HEK293 (cell line): ENCODE data around the gene GPR148.

Experiments used
- CTCF ChIA-PET: fragments of 350-600 bp; formaldehyde crosslinking; extraction: SDS; loops from one replicate; lab custom pipeline; 2021; ENCODE audit warnings: antibody characterized with exemption; lab: Yijun Ruan, JAX
- POLR2A ChIA-PET: fragments of 300-600 bp; formaldehyde crosslinking; extraction: SDS; loops from one replicate; lab custom pipeline; 2020; ENCODE audit warnings: antibody characterized with exemption, inconsistent platforms; lab: Yijun Ruan, JAX
- H3K27ac ChIP-seq: fragments of 200-500 bp; sonication (Bioruptor generic); 2 replicates; pipeline ENCODE4 v1.5.1; 2014; ENCODE audit warnings: low read depth, low read length, control low read depth, inconsistent platforms; ENCODE audit errors: extremely low read depth
- H3K36me3 ChIP-seq, 2 experiments: fragments of 200-500 bp in 1 of 2; sonication (Bioruptor generic) in 1 of 2; 1 replicate in 1 of 2; 2 replicates in 1 of 2; pipeline ENCODE4 v1.5.1; 2014 to 2017; ENCODE audit warnings: inconsistent platforms in 2 of 2, low read length in 2 of 2; ENCODE audit not compliant: control insufficient read depth in 2 of 2, insufficient read depth in 1 of 2
- H3K4me1 ChIP-seq: fragments of 200-500 bp; sonication (Bioruptor generic); 2 replicates; pipeline ENCODE4 v1.5.1; 2014; ENCODE audit warnings: mild to moderate bottlenecking, low read length, inconsistent platforms; ENCODE audit not compliant: control insufficient read depth, insufficient read depth
- H3K4me3 ChIP-seq: 2 replicates; pipeline ENCODE4 v1.5.1; 2011; ENCODE audit warnings: low read depth, mild to moderate bottlenecking, control low read depth, low read length, moderate library complexity
- H3K9me3 ChIP-seq: fragments of 200-500 bp; sonication (Bioruptor generic); 2 replicates; pipeline ENCODE4 v1.5.1; 2014; ENCODE audit warnings: low read depth, low read length, inconsistent platforms; ENCODE audit not compliant: control insufficient read depth, insufficient read depth
- GLIS2 ChIP-seq: fragments of 450-650 bp; formaldehyde crosslinking; IDR thresholded peaks from 2 replicates; pipeline ENCODE4 v1.5.1; 2016; ENCODE audit warnings: missing biosample characterization, missing genetic modification characterization
- HOXD13 ChIP-seq: sonication (generic); formaldehyde crosslinking; IDR thresholded peaks from 2 replicates; pipeline ENCODE4 v1.8.0; 2022; ENCODE audit warnings: missing genetic modification reagents, borderline replicate concordance
- KLF7 ChIP-seq: fragments of 450-650 bp; formaldehyde crosslinking; IDR thresholded peaks from 2 replicates; pipeline ENCODE4 v1.5.1; 2016; ENCODE audit warnings: missing biosample characterization, missing genetic modification characterization, borderline replicate concordance
- MZF1 ChIP-seq: fragments of 450-650 bp; formaldehyde crosslinking; IDR thresholded peaks from 2 replicates; pipeline ENCODE4 v1.5.1; 2017; ENCODE audit warnings: missing biosample characterization, missing genetic modification characterization, borderline replicate concordance
- SCRT1 ChIP-seq: fragments of 450-650 bp; formaldehyde crosslinking; IDR thresholded peaks from 2 replicates; pipeline ENCODE4 v1.5.1; 2016; ENCODE audit warnings: missing biosample characterization, missing genetic modification characterization, borderline replicate concordance
- ZBTB20 ChIP-seq: fragments of 450-650 bp; formaldehyde crosslinking; IDR thresholded peaks from 2 replicates; pipeline ENCODE4 v1.5.1; 2016; ENCODE audit warnings: missing biosample characterization, missing genetic modification characterization
- ZFHX2 ChIP-seq: fragments of 450-650 bp; formaldehyde crosslinking; conservative IDR thresholded peaks from 2 replicates; pipeline ENCODE4 v1.5.1; 2016; ENCODE audit warnings: missing biosample characterization, missing genetic modification characterization
- ZNF112 ChIP-seq: fragments of 450-650 bp; formaldehyde crosslinking; IDR thresholded peaks from 2 replicates; pipeline ENCODE4 v1.5.0; 2017; ENCODE audit warnings: missing biosample characterization, missing genetic modification characterization
- ZNF146 ChIP-seq: fragments of 450-650 bp; formaldehyde crosslinking; IDR thresholded peaks from 2 replicates; pipeline ENCODE4 v1.5.1; 2016; ENCODE audit warnings: missing biosample characterization, missing genetic modification characterization
- ZNF184 ChIP-seq: fragments of 450-650 bp; IDR thresholded peaks from 2 replicates; pipeline ENCODE4 v1.5.1; 2018; ENCODE audit warnings: missing biosample characterization, mild to moderate bottlenecking, missing genetic modification characterization
- ZNF2 ChIP-seq: fragments of 450-650 bp; formaldehyde crosslinking; IDR thresholded peaks from 2 replicates; pipeline ENCODE4 v1.5.1; 2016; ENCODE audit warnings: missing biosample characterization, missing genetic modification characterization
- ZNF394 ChIP-seq: fragments of 450-650 bp; formaldehyde crosslinking; IDR thresholded peaks from 2 replicates; pipeline ENCODE4 v1.5.1; 2016; ENCODE audit warnings: missing biosample characterization, missing genetic modification characterization, mild to moderate bottlenecking, moderate library complexity, borderline replicate concordance
- ZNF521 ChIP-seq: fragments of 450-650 bp; formaldehyde crosslinking; IDR thresholded peaks from 2 replicates; pipeline ENCODE4 v1.5.1; 2017; ENCODE audit warnings: missing biosample characterization, mild to moderate bottlenecking, missing genetic modification characterization
- ZNF558 ChIP-seq: fragments of 450-650 bp; formaldehyde crosslinking; IDR thresholded peaks from 2 replicates; pipeline ENCODE4 v1.5.1; 2016; ENCODE audit warnings: missing biosample characterization, missing genetic modification characterization
- ZSCAN30 ChIP-seq: fragments of 450-650 bp; IDR thresholded peaks from 2 replicates; pipeline ENCODE4 v1.5.1; 2018; ENCODE audit warnings: missing biosample characterization, mild to moderate bottlenecking, missing genetic modification characterization, moderate library complexity
- TF ChIP-seq, protein P1 (sequence below): fragments of 450-650 bp; formaldehyde crosslinking; optimal IDR thresholded peaks from 2 replicates; pipeline ENCODE3; 2016; ENCODE audit warnings: missing biosample characterization, mild to moderate bottlenecking, missing genetic modification characterization
- TF ChIP-seq, protein P2 (sequence below): fragments of 450-650 bp; formaldehyde crosslinking; IDR thresholded peaks from 2 replicates; pipeline ENCODE4 v1.5.1; 2016; ENCODE audit warnings: missing biosample characterization, missing genetic modification characterization
- TF ChIP-seq, protein P3 (sequence below): sonication (generic); formaldehyde crosslinking; IDR thresholded peaks from 2 replicates; pipeline ENCODE4 v1.8.1; 2022; ENCODE audit warnings: mild to moderate bottlenecking, moderate library complexity, missing genetic modification reagents
- TF ChIP-seq, protein P4 (sequence below): fragments of 450-650 bp; IDR thresholded peaks from 2 replicates; pipeline ENCODE4 v1.5.1; 2018; ENCODE audit warnings: missing biosample characterization, missing genetic modification characterization
- TF ChIP-seq, protein P5 (sequence below): fragments of 450-650 bp; formaldehyde crosslinking; IDR thresholded peaks from 2 replicates; pipeline ENCODE4 v1.5.1; 2017; ENCODE audit warnings: missing biosample characterization, missing genetic modification characterization
- TF ChIP-seq, protein P6 (sequence below): fragments of 450-650 bp; formaldehyde crosslinking; IDR thresholded peaks from 2 replicates; pipeline ENCODE4 v1.5.1; 2016; ENCODE audit warnings: missing biosample characterization, missing genetic modification characterization
- TF ChIP-seq, protein P7 (sequence below): fragments of 450-650 bp; formaldehyde crosslinking; IDR thresholded peaks from 2 replicates; pipeline ENCODE4 v1.5.1; 2016; ENCODE audit warnings: missing biosample characterization, missing genetic modification characterization, borderline replicate concordance

Gene GPR148

DNA sequence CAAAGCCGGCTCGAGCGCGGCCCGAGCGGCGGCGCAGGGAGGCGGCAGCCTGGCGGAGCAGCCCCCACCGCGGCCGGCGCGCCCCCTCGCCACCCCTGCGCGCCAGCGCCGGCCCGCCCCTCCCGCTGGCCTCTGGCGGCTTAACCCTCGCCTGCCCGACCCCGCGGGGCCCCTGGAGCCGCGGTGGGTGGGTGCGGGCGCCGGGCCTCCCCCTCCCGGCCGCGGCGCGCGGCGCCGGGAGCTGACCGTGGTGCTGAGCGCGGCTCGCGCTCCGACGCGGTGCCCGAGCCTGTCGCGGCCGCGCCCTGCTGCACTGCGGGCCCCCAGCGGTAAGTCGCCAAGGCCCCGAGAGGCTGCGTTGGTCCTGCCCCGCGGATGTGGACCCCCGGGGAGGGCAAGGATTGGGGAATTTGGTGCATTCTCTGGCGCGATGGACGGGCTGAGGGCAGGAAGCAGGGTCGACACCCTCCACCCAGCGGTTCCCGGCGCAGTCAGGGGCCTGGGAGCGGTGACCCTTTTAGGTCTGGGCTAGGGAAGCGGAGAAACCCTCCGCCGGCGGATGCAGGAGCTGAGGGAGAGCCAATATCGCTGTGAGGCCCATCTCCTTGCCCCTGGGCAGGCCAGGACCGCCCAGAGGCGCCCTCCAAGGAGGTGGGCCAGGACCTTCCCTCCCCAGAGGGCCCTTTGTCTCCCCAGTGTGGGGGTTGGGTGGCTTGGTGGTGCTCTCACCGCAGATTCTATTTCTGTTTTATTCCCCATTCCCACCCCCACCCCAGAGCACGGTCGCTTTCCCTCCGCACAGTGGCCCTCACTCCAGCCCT lies 27.4 kb downstream of the GPR148 start (continued):
- TF ChIP-seq, protein P1, sequence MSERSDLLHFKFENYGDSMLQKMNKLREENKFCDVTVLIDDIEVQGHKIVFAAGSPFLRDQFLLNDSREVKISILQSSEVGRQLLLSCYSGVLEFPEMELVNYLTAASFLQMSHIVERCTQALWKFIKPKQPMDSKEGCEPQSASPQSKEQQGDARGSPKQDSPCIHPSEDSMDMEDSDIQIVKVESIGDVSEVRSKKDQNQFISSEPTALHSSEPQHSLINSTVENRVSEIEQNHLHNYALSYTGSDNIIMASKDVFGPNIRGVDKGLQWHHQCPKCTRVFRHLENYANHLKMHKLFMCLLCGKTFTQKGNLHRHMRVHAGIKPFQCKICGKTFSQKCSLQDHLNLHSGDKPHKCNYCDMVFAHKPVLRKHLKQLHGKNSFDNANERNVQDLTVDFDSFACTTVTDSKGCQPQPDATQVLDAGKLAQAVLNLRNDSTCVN = peak; percentile 50
- no peak for TF ChIP-seq SCRT1 (tag by site-specific recombination)
- peak; percentile 54; the same call in 1 of the 2 replicates for TF ChIP-seq GLIS2 (tag by site-specific recombination)
- TF ChIP-seq, protein P2, sequence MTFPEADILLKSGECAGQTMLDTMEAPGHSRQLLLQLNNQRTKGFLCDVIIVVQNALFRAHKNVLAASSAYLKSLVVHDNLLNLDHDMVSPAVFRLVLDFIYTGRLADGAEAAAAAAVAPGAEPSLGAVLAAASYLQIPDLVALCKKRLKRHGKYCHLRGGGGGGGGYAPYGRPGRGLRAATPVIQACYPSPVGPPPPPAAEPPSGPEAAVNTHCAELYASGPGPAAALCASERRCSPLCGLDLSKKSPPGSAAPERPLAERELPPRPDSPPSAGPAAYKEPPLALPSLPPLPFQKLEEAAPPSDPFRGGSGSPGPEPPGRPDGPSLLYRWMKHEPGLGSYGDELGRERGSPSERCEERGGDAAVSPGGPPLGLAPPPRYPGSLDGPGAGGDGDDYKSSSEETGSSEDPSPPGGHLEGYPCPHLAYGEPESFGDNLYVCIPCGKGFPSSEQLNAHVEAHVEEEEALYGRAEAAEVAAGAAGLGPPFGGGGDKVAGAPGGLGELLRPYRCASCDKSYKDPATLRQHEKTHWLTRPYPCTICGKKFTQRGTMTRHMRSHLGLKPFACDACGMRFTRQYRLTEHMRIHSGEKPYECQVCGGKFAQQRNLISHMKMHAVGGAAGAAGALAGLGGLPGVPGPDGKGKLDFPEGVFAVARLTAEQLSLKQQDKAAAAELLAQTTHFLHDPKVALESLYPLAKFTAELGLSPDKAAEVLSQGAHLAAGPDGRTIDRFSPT (tag by site-specific recombination) = no peak
- no peak for TF ChIP-seq ZNF146
- TF ChIP-seq ZNF184 = no peak
- TF ChIP-seq ZNF394 (tag by site-specific recombination) = no peak
- no peak for TF ChIP-seq ZFHX2
- TF ChIP-seq, protein P3, sequence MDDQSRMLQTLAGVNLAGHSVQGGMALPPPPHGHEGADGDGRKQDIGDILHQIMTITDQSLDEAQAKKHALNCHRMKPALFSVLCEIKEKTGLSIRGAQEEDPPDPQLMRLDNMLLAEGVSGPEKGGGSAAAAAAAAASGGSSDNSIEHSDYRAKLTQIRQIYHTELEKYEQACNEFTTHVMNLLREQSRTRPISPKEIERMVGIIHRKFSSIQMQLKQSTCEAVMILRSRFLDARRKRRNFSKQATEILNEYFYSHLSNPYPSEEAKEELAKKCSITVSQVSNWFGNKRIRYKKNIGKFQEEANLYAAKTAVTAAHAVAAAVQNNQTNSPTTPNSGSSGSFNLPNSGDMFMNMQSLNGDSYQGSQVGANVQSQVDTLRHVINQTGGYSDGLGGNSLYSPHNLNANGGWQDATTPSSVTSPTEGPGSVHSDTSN (CRISPR knock-in tag) = peak; percentile 51; the same call in 1 of the 2 replicates
- TF ChIP-seq, protein P4, sequence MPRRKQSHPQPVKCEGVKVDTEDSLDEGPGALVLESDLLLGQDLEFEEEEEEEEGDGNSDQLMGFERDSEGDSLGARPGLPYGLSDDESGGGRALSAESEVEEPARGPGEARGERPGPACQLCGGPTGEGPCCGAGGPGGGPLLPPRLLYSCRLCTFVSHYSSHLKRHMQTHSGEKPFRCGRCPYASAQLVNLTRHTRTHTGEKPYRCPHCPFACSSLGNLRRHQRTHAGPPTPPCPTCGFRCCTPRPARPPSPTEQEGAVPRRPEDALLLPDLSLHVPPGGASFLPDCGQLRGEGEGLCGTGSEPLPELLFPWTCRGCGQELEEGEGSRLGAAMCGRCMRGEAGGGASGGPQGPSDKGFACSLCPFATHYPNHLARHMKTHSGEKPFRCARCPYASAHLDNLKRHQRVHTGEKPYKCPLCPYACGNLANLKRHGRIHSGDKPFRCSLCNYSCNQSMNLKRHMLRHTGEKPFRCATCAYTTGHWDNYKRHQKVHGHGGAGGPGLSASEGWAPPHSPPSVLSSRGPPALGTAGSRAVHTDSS (tag by site-specific recombination) = no peak
- no peak for TF ChIP-seq ZNF558 (tag by site-specific recombination)
- TF ChIP-seq, all 188 proteins: peak for 7

DNA sequence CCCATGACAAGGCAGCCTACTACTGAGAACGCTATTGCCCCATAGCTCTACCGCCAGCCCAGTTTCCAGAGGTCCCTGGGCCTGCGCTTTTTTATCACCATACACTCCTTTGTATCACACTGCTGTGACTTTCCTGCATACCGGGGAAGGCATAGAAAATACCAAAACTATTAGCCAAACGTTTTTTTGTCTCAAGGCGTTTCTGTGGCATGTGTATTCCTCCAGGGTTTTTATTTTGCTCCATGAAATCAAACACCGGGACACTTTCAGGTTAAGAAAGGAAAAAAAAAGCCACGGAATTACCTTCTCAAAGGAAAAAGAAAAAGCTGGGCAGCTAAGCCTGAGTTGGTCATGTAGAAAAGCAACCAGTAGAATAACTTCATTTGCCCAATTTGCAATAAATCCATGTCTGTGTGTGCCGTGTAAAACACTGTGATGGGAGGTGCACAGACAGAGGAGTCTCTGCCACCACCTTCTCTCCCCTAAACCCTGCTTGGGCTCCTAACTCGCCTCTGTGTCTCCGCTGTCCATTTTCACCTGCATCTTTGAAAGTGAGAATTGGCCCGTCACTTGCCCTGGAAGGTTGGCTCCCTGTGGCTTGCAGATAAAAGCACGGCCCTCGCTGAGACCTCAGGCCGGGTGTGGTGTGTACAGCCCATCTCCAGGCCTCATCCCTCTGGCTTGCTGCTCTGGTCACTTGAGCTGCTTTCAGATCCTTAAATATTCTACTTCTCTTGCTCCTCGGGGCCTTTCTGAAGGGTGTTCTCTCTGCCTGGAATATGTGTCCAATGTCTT lies 28.2 kb downstream of the GPR148 start:
- Histone ChIP-seq H3K4me3 (no peak overlapping the region), H3K27ac (no peak overlapping the region)
- CTCF ChIA-PET = no interaction called here
- TF ChIP-seq ZSCAN30 (tag by site-specific recombination) = no peak
- no peak for TF ChIP-seq ZNF521 (tag by site-specific recombination)
- TF ChIP-seq ZNF112 (tag by site-specific recombination) = no peak
- TF ChIP-seq, protein P5, sequence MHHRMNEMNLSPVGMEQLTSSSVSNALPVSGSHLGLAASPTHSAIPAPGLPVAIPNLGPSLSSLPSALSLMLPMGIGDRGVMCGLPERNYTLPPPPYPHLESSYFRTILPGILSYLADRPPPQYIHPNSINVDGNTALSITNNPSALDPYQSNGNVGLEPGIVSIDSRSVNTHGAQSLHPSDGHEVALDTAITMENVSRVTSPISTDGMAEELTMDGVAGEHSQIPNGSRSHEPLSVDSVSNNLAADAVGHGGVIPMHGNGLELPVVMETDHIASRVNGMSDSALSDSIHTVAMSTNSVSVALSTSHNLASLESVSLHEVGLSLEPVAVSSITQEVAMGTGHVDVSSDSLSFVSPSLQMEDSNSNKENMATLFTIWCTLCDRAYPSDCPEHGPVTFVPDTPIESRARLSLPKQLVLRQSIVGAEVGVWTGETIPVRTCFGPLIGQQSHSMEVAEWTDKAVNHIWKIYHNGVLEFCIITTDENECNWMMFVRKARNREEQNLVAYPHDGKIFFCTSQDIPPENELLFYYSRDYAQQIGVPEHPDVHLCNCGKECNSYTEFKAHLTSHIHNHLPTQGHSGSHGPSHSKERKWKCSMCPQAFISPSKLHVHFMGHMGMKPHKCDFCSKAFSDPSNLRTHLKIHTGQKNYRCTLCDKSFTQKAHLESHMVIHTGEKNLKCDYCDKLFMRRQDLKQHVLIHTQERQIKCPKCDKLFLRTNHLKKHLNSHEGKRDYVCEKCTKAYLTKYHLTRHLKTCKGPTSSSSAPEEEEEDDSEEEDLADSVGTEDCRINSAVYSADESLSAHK = no peak
- TF ChIP-seq ZNF2 (tag by site-specific recombination) = no peak
- TF ChIP-seq, protein P6, sequence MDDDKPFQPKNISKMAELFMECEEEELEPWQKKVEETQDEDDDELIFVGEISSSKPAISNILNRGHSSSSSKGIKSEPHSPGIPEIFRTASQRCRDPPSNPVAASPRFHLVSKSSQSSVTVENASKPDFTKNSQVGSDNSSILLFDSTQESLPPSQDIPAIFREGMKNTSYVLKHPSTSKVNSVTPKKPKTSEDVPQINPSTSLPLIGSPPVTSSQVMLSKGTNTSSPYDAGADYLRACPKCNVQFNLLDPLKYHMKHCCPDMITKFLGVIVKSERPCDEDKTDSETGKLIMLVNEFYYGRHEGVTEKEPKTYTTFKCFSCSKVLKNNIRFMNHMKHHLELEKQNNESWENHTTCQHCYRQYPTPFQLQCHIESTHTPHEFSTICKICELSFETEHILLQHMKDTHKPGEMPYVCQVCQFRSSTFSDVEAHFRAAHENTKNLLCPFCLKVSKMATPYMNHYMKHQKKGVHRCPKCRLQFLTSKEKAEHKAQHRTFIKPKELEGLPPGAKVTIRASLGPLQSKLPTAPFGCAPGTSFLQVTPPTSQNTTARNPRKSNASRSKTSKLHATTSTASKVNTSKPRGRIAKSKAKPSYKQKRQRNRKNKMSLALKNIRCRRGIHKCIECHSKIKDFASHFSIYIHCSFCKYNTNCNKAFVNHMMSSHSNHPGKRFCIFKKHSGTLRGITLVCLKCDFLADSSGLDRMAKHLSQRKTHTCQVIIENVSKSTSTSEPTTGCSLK (tag by site-specific recombination) = no peak
- TF ChIP-seq, protein P7, sequence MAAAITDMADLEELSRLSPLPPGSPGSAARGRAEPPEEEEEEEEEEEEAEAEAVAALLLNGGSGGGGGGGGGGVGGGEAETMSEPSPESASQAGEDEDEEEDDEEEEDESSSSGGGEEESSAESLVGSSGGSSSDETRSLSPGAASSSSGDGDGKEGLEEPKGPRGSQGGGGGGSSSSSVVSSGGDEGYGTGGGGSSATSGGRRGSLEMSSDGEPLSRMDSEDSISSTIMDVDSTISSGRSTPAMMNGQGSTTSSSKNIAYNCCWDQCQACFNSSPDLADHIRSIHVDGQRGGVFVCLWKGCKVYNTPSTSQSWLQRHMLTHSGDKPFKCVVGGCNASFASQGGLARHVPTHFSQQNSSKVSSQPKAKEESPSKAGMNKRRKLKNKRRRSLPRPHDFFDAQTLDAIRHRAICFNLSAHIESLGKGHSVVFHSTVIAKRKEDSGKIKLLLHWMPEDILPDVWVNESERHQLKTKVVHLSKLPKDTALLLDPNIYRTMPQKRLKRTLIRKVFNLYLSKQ = no peak
- no peak for TF ChIP-seq ZBTB20 (tag by site-specific recombination)
- no peak for TF ChIP-seq MZF1 (tag by site-specific recombination)
- no peak for TF ChIP-seq KLF7
- no peak for TF ChIP-seq HOXD13 (CRISPR knock-in tag)

More for the DNA sequence above, 28.2 kb downstream of the GPR148 start:
- Histone ChIP-seq H3K36me3 (no peaks in the 10 kb centered on the region), H3K9me3 (no peaks in the 10 kb centered on the region), H3K4me1 (peaks cover 4% of the 10 kb centered on the region; the same call in 1 of the 2 replicates)
- POLR2A ChIA-PET = no interaction called here
